GM19395 (cell line): ENCODE measurements around the gene CDH16.

Source experiments
- ATAC-seq: cut with Tn5 transposase; IDR thresholded peaks from one replicate; pipeline ENCODE4 v1.9.1; 2021; ENCODE audit warnings: mild to moderate bottlenecking, moderate library complexity; ENCODE audit not compliant: unreplicated experiment

Gene CDH16

GRCh38 chr16:66913081-66913480 is 5.6 kb downstream of the CDH16 start:
- no peak for ATAC-seq

GRCh38 chr16:66911801-66912200 is 6.9 kb downstream of the CDH16 start:
- no peak for ATAC-seq

- no peak for ATAC-seq
These were observed 7.6 kb downstream of the CDH16 start for GRCh38 chr16:66911112-66911511.

- ATAC-seq = no peak
These were observed 8.3 kb downstream of the CDH16 start for GRCh38 chr16:66910175-66910940.

- ATAC-seq = no peak
These were observed 9.7 kb downstream of the CDH16 start for GRCh38 chr16:66908762-66909559.

GRCh38 chr16:66908116-66908515 is 10.6 kb downstream of the CDH16 start:
- no peak for ATAC-seq

GRCh38 chr16:66906916-66907836 is 11.5 kb downstream of the CDH16 start:
- ATAC-seq = no peak

- ATAC-seq = no peak
These were observed 12.8 kb downstream of the CDH16 start for GRCh38 chr16:66905633-66906539.

- ATAC-seq = no peak
These were observed 13.6 kb downstream of the CDH16 start for GRCh38 chr16:66904846-66905632.

- ATAC-seq = no peak
These were observed 14.2 kb downstream of the CDH16 start for GRCh38 chr16:66904428-66904845.

GRCh38 chr16:66903544-66904427 is 14.9 kb downstream of the CDH16 start:
- no peak for ATAC-seq

- no peak for ATAC-seq
These were observed 15.8 kb downstream of the CDH16 start for GRCh38 chr16:66902648-66903543.

- no peak for ATAC-seq
These were observed 17.1 kb downstream of the CDH16 start for GRCh38 chr16:66901626-66902025.

GRCh38 chr16:66900721-66901441 is 17.8 kb downstream of the CDH16 start:
- no peak for ATAC-seq

GRCh38 chr16:66899945-66900710 is 18.6 kb downstream of the CDH16 start:
- no peak for ATAC-seq
